Body of pancreas (tissue), 4 donors: ENCODE measurements around the gene PDE4D.

Experiments
- CTCF ChIP-seq, 7 experiments: fragments of 450-650 bp in 4 of 7; fragments of 200-600 bp in 3 of 7; sonication (generic) in 3 of 7; IDR thresholded peaks; one replicate each; pipeline ENCODE4 v1.5.1; 2016 to 2019; ENCODE audit warnings: antibody characterized with exemption in 7 of 7
- POLR2A ChIP-seq, 3 donors: fragments of 450-650 bp; IDR thresholded peaks; one replicate each; pipeline ENCODE4 v1.6.1; 2016; ENCODE audit warnings: antibody characterized with exemption in 3 of 3, mild to moderate bottlenecking in 2 of 3

DNA sequence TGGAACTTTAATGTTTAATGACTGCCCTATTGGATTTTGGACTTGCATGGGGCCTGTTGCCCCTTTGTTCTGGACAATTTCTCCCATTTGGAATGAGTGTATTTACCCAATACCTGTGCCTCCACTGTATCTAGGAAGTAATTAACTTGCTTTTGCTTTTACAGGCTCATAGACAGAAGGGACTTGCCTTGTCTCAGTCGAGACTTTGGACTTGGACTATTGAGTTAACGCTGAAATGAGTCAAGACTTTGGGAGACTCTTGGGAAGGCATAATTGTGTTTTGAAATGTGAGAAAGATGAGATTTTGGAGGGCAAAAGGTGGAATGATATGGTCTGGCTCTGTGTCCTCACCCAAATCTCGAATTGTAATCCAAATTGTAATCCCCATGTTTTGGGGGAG, 368.2 kb downstream of the PDE4D start:
- no peak for TF ChIP-seq CTCF (IDR thresholded peaks at IDR 0.05)
- no peak for TF ChIP-seq POLR2A (IDR thresholded peaks at IDR 0.05)
